Activated T-cell treated with anti-CD3 and anti-CD28 coated beads, Interleukin-2, amount 50 U/mL, for 4 hours (primary cell): ENCODE results near the gene LSM4. TPM values are rescaled to one million over a fixed set of nuclear protein-coding genes. Genes with fewer than 3 reads are reported as not detected.
A peak's percentile ranks its signal among the peaks of the same experiment; 100 is the strongest.

Experiments
- ATAC-seq, 2 donors: fragments of 200-7000 bp; cut with Tn5 transposase; one replicate each; pipeline ENCODE4 v1.10.0; 2021
- DNase-seq: peaks from one replicate; pipeline ENCODE4 v3.0.0-alpha.2; 2020
- H3K27me3 Mint-ChIP-seq: one replicate; pipeline ENCODE4 v1.8.0; 2021; ENCODE audit warnings: low read depth, mixed read lengths
- H3K36me3 Mint-ChIP-seq: one replicate; pipeline ENCODE4 v1.8.0; 2022; ENCODE audit warnings: mixed read lengths; ENCODE audit not compliant: insufficient read depth
- H3K4me1 Mint-ChIP-seq: one replicate; pipeline ENCODE4 v1.8.0; 2021; ENCODE audit warnings: low read depth, mixed read lengths
- H3K4me3 Mint-ChIP-seq: one replicate; pipeline ENCODE4 v1.8.0; 2021; ENCODE audit warnings: mild to moderate bottlenecking, moderate library complexity, mixed read lengths
- H3K9me3 Mint-ChIP-seq: one replicate; pipeline ENCODE4 v1.8.0; 2021; ENCODE audit warnings: mixed read lengths
- total RNA-seq, 3 donors: library from RNA; stranded (reverse); gene quantifications; one replicate each; pipeline ENCODE4 v1.2.1, GENCODE V29; 2021

The LSM4 gene
- total RNA-seq, 3 donors from 2014 or later, result 209 to 254 (median 230) TPM

- peaks cover 11% of the 10 kb centered on the region for H3K4me1 Mint-ChIP-seq
- H3K36me3 Mint-ChIP-seq, result peaks cover 13% of the 10 kb centered on the region
Observed at GRCh38 chr19:18311502-18312091, 11.3 kb downstream of the LSM4 start.

GRCh38 chr19:18310966-18311365 is 11.9 kb downstream of the LSM4 start:
- DNase-seq (no peak), ATAC-seq (no peak)
- H3K4me3 Mint-ChIP-seq, result no peak overlapping the region
- H3K9me3 Mint-ChIP-seq, result no peaks in the 10 kb centered on the region
- H3K27me3 Mint-ChIP-seq, result no peaks in the 10 kb centered on the region
- H3K36me3 Mint-ChIP-seq, result peaks cover 13% of the 10 kb centered on the region
- peaks cover 18% of the 10 kb centered on the region for H3K4me1 Mint-ChIP-seq

More at GRCh38 chr19:18311502-18312091, 11.3 kb downstream of the LSM4 start:
- Mint-ChIP-seq H3K27me3 (no peaks in the 10 kb centered on the region), H3K4me3 (no peak overlapping the region), H3K9me3 (no peaks in the 10 kb centered on the region)
- ATAC-seq (no peak), DNase-seq (no peak)

GRCh38 chr19:18310118-18310909 is 12.6 kb downstream of the LSM4 start:
- DNase-seq (no peak), ATAC-seq (no peak)
- H3K36me3 Mint-ChIP-seq, result peaks cover 13% of the 10 kb centered on the region
- peaks cover 23% of the 10 kb centered on the region for H3K4me1 Mint-ChIP-seq
- H3K27me3 Mint-ChIP-seq, result no peaks in the 10 kb centered on the region
- H3K9me3 Mint-ChIP-seq, result no peaks in the 10 kb centered on the region
- H3K4me3 Mint-ChIP-seq, result no peak overlapping the region

- Mint-ChIP-seq H3K9me3 (no peaks in the 10 kb centered on the region), H3K36me3 (peaks cover 13% of the 10 kb centered on the region), H3K4me3 (no peak overlapping the region), H3K27me3 (no peaks in the 10 kb centered on the region), H3K4me1 (peaks cover 30% of the 10 kb centered on the region)
- DNase-seq, result no peak
- ATAC-seq, result no peak
Observed at GRCh38 chr19:18309525-18310064, 13.3 kb downstream of the LSM4 start.

GRCh38 chr19:18308948-18309325 is 13.9 kb downstream of the LSM4 start:
- H3K27me3 Mint-ChIP-seq, result no peaks in the 10 kb centered on the region
- H3K36me3 Mint-ChIP-seq, result peaks cover 11% of the 10 kb centered on the region
- H3K9me3 Mint-ChIP-seq, result no peaks in the 10 kb centered on the region
- H3K4me3 Mint-ChIP-seq, result no peak overlapping the region
- H3K4me1 Mint-ChIP-seq, result peaks cover 36% of the 10 kb centered on the region
- no peak for DNase-seq
- ATAC-seq, result no peak

- Mint-ChIP-seq H3K4me3 (no peak overlapping the region), H3K27me3 (no peaks in the 10 kb centered on the region), H3K4me1 (peaks cover 42% of the 10 kb centered on the region), H3K9me3 (no peaks in the 10 kb centered on the region), H3K36me3 (peaks cover 11% of the 10 kb centered on the region)
- ATAC-seq (no peak), DNase-seq (no peak)
Observed at GRCh38 chr19:18308051-18308947, 14.6 kb downstream of the LSM4 start.

GRCh38 chr19:18307271-18307681 is 15.6 kb downstream of the LSM4 start:
- H3K36me3 Mint-ChIP-seq, result peaks cover 7% of the 10 kb centered on the region
- H3K4me3 Mint-ChIP-seq, result peak overlapping the region; percentile 31
- H3K9me3 Mint-ChIP-seq, result no peaks in the 10 kb centered on the region

GRCh38 chr19:18306888-18307260 is 16.0 kb downstream of the LSM4 start:
- no peaks in the 10 kb centered on the region for H3K9me3 Mint-ChIP-seq
- peaks cover 47% of the 10 kb centered on the region for H3K4me1 Mint-ChIP-seq
- no peaks in the 10 kb centered on the region for H3K27me3 Mint-ChIP-seq
- H3K4me3 Mint-ChIP-seq, result peak overlapping the region; percentile 33
- ATAC-seq (no peak), DNase-seq (no peak)
- H3K36me3 Mint-ChIP-seq, result peaks cover 7% of the 10 kb centered on the region

More at GRCh38 chr19:18307271-18307681, 15.6 kb downstream of the LSM4 start:
- ATAC-seq (no peak), DNase-seq (no peak)
- Mint-ChIP-seq H3K4me1 (peaks cover 44% of the 10 kb centered on the region), H3K27me3 (no peaks in the 10 kb centered on the region)

- Mint-ChIP-seq H3K9me3 (no peaks in the 10 kb centered on the region), H3K36me3 (peaks cover 7% of the 10 kb centered on the region), H3K4me3 (peak overlapping the region; percentile 33), H3K27me3 (no peaks in the 10 kb centered on the region), H3K4me1 (peaks cover 51% of the 10 kb centered on the region)
- ATAC-seq (no peak), DNase-seq (no peak)
Observed at GRCh38 chr19:18306209-18306887, 16.5 kb downstream of the LSM4 start.

- Mint-ChIP-seq H3K4me1 (peaks cover 51% of the 10 kb centered on the region), H3K4me3 (peak overlapping the region; percentile 90), H3K9me3 (no peaks in the 10 kb centered on the region), H3K27me3 (no peaks in the 10 kb centered on the region), H3K36me3 (peaks cover 7% of the 10 kb centered on the region)
- ATAC-seq (peak; percentile 86 to 87), DNase-seq (peak; percentile 84)
Observed at GRCh38 chr19:18304458-18305310, 18.2 kb downstream of the LSM4 start.

GRCh38 chr19:18304208-18304457 is 18.7 kb downstream of the LSM4 start:
- Mint-ChIP-seq H3K9me3 (no peaks in the 10 kb centered on the region), H3K36me3 (peaks cover 7% of the 10 kb centered on the region), H3K4me3 (peak overlapping the region; percentile 90), H3K27me3 (no peaks in the 10 kb centered on the region), H3K4me1 (peaks cover 52% of the 10 kb centered on the region)
- ATAC-seq (peak; percentile 8 to 12), DNase-seq (no peak)

GRCh38 chr19:18301718-18302111 is 21.2 kb downstream of the LSM4 start:
- H3K4me1 Mint-ChIP-seq, result peaks cover 57% of the 10 kb centered on the region
- H3K27me3 Mint-ChIP-seq, result no peaks in the 10 kb centered on the region
- H3K9me3 Mint-ChIP-seq, result no peaks in the 10 kb centered on the region
- H3K36me3 Mint-ChIP-seq, result peaks cover 1% of the 10 kb centered on the region
- no peak for DNase-seq
- no peak overlapping the region for H3K4me3 Mint-ChIP-seq
- no peak for ATAC-seq

- H3K36me3 Mint-ChIP-seq, result peaks cover 1% of the 10 kb centered on the region
- H3K9me3 Mint-ChIP-seq, result no peaks in the 10 kb centered on the region
- H3K27me3 Mint-ChIP-seq, result no peaks in the 10 kb centered on the region
- H3K4me3 Mint-ChIP-seq, result no peak overlapping the region
- DNase-seq, result no peak
- peaks cover 52% of the 10 kb centered on the region for H3K4me1 Mint-ChIP-seq
- no peak for ATAC-seq
Observed at GRCh38 chr19:18300930-18301717, 21.8 kb downstream of the LSM4 start.
